CD4-positive, alpha-beta memory T cell (primary cell): Measurements from ENCODE around the gene ZNF605. TPM values are rescaled to one million over a fixed set of nuclear protein-coding genes. Genes with fewer than 3 reads are reported as not detected.
"Not testable (repeated sequence)": the region's sequence is repeated elsewhere in the genome, so short reads cannot be mapped to it uniquely, and the experiment has no call there.

Experiments
- CTCF ChIA-PET: fragments of 350-600 bp; sonication (Branson Sonifier 250); formaldehyde crosslinking; loops from one replicate; lab custom pipeline; 2021; ENCODE audit warnings: inconsistent platforms; ENCODE audit not compliant: partially characterized antibody; lab: Charles Lee
- POLR2A ChIA-PET: fragments of 350-600 bp; sonication (Branson Sonifier 250); formaldehyde crosslinking; loops from one replicate; lab custom pipeline; 2021; ENCODE audit not compliant: partially characterized antibody; lab: Charles Lee
- DNase-seq, 5 donors: peaks; one replicate each; pipeline versions ENCODE4 v3.0.0 to v3.0.0-alpha.2; 2020 to 2022; ENCODE audit warnings: mixed read lengths in 1 of 5
- H3K27ac ChIP-seq: one replicate; pipeline ENCODE4 v1.7.0; 2013; ENCODE audit warnings: low read depth, low read length
- H3K27me3 ChIP-seq: 2 replicates; pipeline ENCODE4 v1.7.0; 2013; ENCODE audit warnings: mild to moderate bottlenecking, low read length, moderate library complexity; ENCODE audit not compliant: insufficient read depth
- H3K36me3 ChIP-seq: 2 replicates; pipeline ENCODE4 v1.7.0; 2013; ENCODE audit warnings: mild to moderate bottlenecking, low read length, moderate library complexity; ENCODE audit not compliant: insufficient read depth
- H3K4me1 ChIP-seq: 2 replicates; pipeline ENCODE4 v1.7.0; 2013; ENCODE audit warnings: mild to moderate bottlenecking, low read length, moderate library complexity; ENCODE audit not compliant: insufficient read depth
- H3K4me3 ChIP-seq, 2 donors: one replicate each; pipeline ENCODE4 v1.7.0; 2013; ENCODE audit warnings: low read length in 2 of 2, mild to moderate bottlenecking in 1 of 2
- H3K9me3 ChIP-seq, 2 donors: one replicate each; pipeline ENCODE4 v1.7.0; 2013; ENCODE audit warnings: low read length in 2 of 2, control low read depth in 1 of 2; ENCODE audit not compliant: control insufficient read depth in 1 of 2
- H3K27ac Mint-ChIP-seq, 7 donors: one replicate each; pipeline ENCODE4 v1.8.0; 2020 to 2021; ENCODE audit warnings: mixed read lengths in 7 of 7, mild to moderate bottlenecking in 6 of 7, inconsistent platforms in 3 of 7, moderate library complexity in 3 of 7
- H3K27me3 Mint-ChIP-seq, 2 donors: one replicate each; pipeline ENCODE4 v1.8.0; 2020 to 2021; ENCODE audit warnings: mixed read lengths in 2 of 2
- H3K36me3 Mint-ChIP-seq, 2 donors: one replicate each; pipeline ENCODE4 v1.8.0; 2020 to 2021; ENCODE audit warnings: mixed read lengths in 2 of 2, inconsistent platforms in 1 of 2, mild to moderate bottlenecking in 1 of 2
- H3K4me1 Mint-ChIP-seq, 4 donors: one replicate each; pipeline ENCODE4 v1.8.0; 2020 to 2021; ENCODE audit warnings: mixed read lengths in 4 of 4, mild to moderate bottlenecking in 1 of 4
- H3K4me3 Mint-ChIP-seq, 8 donors: one replicate each; pipeline ENCODE4 v1.8.0; 2020 to 2021; ENCODE audit warnings: mixed read lengths in 8 of 8, mild to moderate bottlenecking in 7 of 8, moderate library complexity in 6 of 8, inconsistent platforms in 3 of 8
- H3K9me3 Mint-ChIP-seq, 8 donors: one replicate each; pipeline ENCODE4 v1.8.0; 2020 to 2021; ENCODE audit warnings: mixed read lengths in 8 of 8, mild to moderate bottlenecking in 5 of 8, inconsistent platforms in 3 of 8, moderate library complexity in 1 of 8
- intact Hi-C: fragments of 100-400 bp; cut with micrococcal nuclease; formaldehyde crosslinking; loops from one replicate; pipeline ENCODE4 v1.15.1; 2023
- polyA plus RNA-seq, 2 donors: library from polyadenylated mRNA; unstranded; fragments of 300-500 nt; fragmentation: Illumina TruSeq; gene quantifications; one replicate each; pipeline ENCODE4 v1.2.3, GENCODE V29; 2021
- total RNA-seq, 2 experiments: library from RNA; stranded (reverse); gene quantifications; one replicate each; pipeline ENCODE4 v1.2.3, GENCODE V29; 2021

The ZNF605 gene
- total RNA-seq (10 to 100 TPM; 16.5 to 17.2 TPM), polyA plus RNA-seq (1 to 10 TPM in 1 of 2 donors, under 1 TPM in 1; 0.59 to 2.1 TPM)

DNA sequence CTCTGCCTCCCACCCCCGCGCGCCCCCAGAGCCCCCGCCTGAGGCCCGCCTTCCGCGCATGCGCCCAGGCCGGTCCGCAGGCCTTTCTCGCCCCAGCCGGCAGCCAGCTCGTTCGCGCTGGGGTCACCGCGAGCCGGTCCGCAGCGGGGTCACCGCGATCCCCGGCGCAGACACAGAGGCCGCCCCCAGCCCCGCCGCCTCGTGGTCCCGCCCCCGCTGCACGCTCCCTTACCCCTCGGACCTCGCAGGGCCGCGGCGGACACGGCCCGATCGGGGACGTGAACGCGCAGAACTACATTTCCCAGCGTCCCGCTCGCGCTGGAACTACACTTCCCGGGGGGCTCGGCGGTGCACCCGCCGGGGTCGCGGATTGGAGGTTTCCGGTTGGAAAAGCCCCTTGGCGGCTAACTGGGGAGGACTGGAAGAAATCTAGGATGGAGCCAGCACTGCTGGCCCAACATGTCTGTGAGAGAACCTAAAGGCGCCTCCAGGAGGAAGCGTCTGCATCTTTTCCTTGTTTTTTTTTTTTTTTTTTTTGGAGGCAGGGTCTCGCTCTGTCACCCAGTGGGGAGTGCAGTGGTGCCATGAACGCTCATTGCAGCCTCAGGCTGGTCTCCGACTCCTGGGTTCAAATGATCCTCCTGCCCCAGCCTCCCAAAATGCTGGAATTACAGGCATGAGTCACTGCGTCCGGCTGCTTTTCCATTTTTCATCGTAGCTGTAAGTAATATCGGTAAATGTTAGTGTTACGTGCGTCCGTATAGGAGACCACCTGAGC, at the start of gene ZNF605:
Gene ZNF605, minus strand, starts transcription at position 296 of the 778 bp plus-strand sequence. CDS start 10,671 bp downstream, outside the sequence.
- POLR2A ChIA-PET = interaction anchor here (0.7 to 2.5 kb wide), 9 partner anchors 14 to 196 kb away, joined by 3 to 19 read pairs (median 3); partner anchors contain the start of genes CHFR, GOLGA3 and ZNF26
- peak; percentile 82 to 92 (median 86) for DNase-seq
- H3K27ac ChIP-seq = peak within 1 kb of the TSS; percentile 81
- no peaks in the 10 kb centered on the region for H3K36me3 ChIP-seq
- H3K9me3 ChIP-seq = peaks cover 0 to 5% of the 10 kb centered on the region in 2 donors
- no peaks in the 10 kb centered on the region for H3K27me3 ChIP-seq
- peaks cover 9 to 22% of the 10 kb centered on the region in 2 donors for H3K36me3 Mint-ChIP-seq
- H3K27me3 Mint-ChIP-seq = no peaks in the 10 kb centered on the region
- intact Hi-C loops = loop anchor here (1.0 to 2.0 kb wide), 4 partner anchors 30 to 127 kb away; partner anchors contain the start of genes GOLGA3 and ZNF26
- H3K9me3 Mint-ChIP-seq = peaks cover 0 to 5% (median 1%) of the 10 kb centered on the region in 8 donors
- CTCF ChIA-PET = interaction anchor here (0.7 to 1.3 kb wide), 3 partner anchors 30 to 67 kb away, joined by 3 to 6 read pairs (median 4); partner anchors contain the start of gene ZNF26
- peak within 1 kb of the TSS; percentile 93 to 98 (median 94) for H3K4me3 Mint-ChIP-seq
- peaks cover 20 to 40% (median 29%) of the 10 kb centered on the region in 4 donors for H3K4me1 Mint-ChIP-seq
- peaks cover 13% of the 10 kb centered on the region for H3K4me1 ChIP-seq
- peak within 1 kb of the TSS; percentile 83 to 97 (median 94) for H3K27ac Mint-ChIP-seq
- peak within 1 kb of the TSS; percentile 53 to 97 for H3K4me3 ChIP-seq

GRCh38 chr12:132998741-132999140, 42.6 kb upstream of the ZNF605 start:
- Histone ChIP-seq H3K9me3 (peaks cover 5 to 67% of the 10 kb centered on the region in 2 donors), H3K4me3 (no peak overlapping the region), H3K27ac (no peak overlapping the region), H3K27me3 (no peaks in the 10 kb centered on the region), H3K36me3 (peaks cover 21% of the 10 kb centered on the region), H3K4me1 (no peaks in the 10 kb centered on the region)
- intact Hi-C loops = no loop called here
- Mint-ChIP-seq H3K4me3 (no peak overlapping the region), H3K36me3 (peaks cover 75 to 78% of the 10 kb centered on the region in 2 donors), H3K9me3 (peaks cover 3 to 97% (median 82%) of the 10 kb centered on the region in 8 donors), H3K27ac (no peak overlapping the region), H3K27me3 (no peaks in the 10 kb centered on the region), H3K4me1 (peaks cover 6 to 18% (median 10%) of the 10 kb centered on the region in 4 donors)
- no peak for DNase-seq
- POLR2A ChIA-PET = no interaction called here
- CTCF ChIA-PET = no interaction called here

DNA sequence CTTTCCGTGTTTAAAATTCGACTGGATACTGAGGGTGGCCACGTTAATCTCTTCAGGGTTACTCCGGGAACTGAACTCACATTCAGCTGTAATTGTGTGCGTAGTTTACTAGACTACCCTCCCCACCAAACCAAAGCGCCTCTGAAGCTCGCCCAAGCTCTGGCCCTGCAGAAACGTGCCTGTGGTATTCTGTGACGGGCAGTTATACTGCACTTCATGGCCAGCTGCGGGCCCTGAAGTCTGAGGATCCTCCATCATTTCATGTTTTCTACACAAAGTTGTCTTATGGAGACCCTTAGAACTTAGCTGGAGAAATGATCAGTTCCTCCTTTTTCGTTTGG, 30.7 kb upstream of the ZNF605 start:
- H3K27me3 Mint-ChIP-seq = peaks cover 0 to 3% of the 10 kb centered on the region in 2 donors
- Histone ChIP-seq H3K27me3 (no peaks in the 10 kb centered on the region), H3K4me3 (peak overlapping the region; percentile 58 to 64), H3K4me1 (peaks cover 22% of the 10 kb centered on the region), H3K9me3 (no peaks in the 10 kb centered on the region), H3K36me3 (no peaks in the 10 kb centered on the region), H3K27ac (peak overlapping the region; percentile 77)
- H3K9me3 Mint-ChIP-seq = peaks cover 0 to 41% (median 21%) of the 10 kb centered on the region in 8 donors
- DNase-seq = no peak
- intact Hi-C loops = loop anchor here (1.0 kb wide), 8 partner anchors 27 to 194 kb away; partner anchors contain the start of genes CHFR, ZNF10, ZNF140 and ZNF268
- peak overlapping the region; percentile 78 to 97 (median 95) for H3K27ac Mint-ChIP-seq
- POLR2A ChIA-PET = interaction anchor here (0.8 to 3.7 kb wide), 11 partner anchors 10 to 276 kb away, joined by 3 to 43 read pairs (median 17); partner anchors contain the start of genes GOLGA3, PGAM5, ZNF10 and ZNF140
- H3K4me1 Mint-ChIP-seq = peaks cover 24 to 48% (median 33%) of the 10 kb centered on the region in 4 donors
- H3K36me3 Mint-ChIP-seq = peaks cover 34 to 48% of the 10 kb centered on the region in 2 donors
- CTCF ChIA-PET = interaction anchor here (1.0 to 2.9 kb wide), 3 partner anchors 195 to 218 kb away, joined by 3 to 20 read pairs (median 3); partner anchors contain the start of gene ZNF268
- peak overlapping the region; percentile 92 to 98 (median 95) for H3K4me3 Mint-ChIP-seq

DNA sequence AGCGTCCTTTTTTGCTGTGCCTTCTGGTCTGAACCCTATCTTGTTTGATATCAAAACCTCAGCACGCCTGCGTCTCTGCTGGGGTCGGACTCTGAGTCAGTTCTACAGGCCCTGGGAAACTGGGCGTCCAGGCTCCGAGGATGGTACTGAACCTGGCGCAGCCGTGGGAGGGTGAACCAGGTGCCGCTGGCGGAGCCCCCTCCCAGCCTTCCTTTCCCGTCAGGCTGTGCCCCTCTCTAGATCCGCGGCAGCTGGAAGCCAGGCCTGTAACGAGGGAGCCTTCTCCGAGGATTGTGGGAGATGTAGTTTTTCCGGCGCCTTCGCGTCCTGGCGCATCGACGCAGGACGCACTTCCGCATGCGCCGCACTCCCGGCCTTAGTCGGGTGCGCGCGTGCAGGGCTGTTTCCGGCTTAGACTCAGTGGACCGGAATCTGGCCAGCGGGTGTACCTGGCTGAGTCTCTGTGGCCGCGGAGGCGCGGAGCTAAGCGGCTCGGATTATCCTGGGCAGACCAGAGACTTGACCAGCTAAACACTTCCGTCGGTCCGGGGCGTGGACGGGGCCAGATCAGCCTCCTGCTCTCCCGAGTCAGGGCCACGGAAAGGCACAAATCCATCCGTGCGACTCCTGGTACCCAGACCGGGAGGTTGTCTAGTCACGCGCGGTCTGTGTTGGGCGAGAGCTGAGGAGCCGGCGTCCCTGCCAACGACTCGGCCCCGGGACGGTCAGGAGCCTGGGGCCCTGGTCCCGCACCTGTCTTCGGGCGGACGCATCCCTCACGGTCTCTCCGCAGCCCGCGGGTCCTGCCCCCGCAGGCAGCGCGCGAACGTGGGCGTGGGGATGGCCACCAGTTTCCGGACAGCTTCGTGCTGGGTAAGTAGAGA, 30.1 kb upstream of the ZNF605 start, which contains the start of gene ZNF26:
Gene ZNF26, plus strand, starts transcription at position 367 of the 884 bp plus-strand sequence. Its CDS starts 474 bp downstream, at position 841.
- intact Hi-C loops = loop anchor here (1.0 kb wide), 8 partner anchors 26 to 195 kb away; partner anchors contain the start of genes CHFR, ZNF10, ZNF140 and ZNF268
- ChIA-PET POLR2A (interaction anchor here (0.7 to 3.7 kb wide), 15 partner anchors 11 to 275 kb away, joined by 3 to 43 read pairs (median 7); partner anchors contain the start of genes GOLGA3, PGAM5, ZNF10 and ZNF140), CTCF (interaction anchor here (1.0 to 2.9 kb wide), 6 partner anchors 10 to 214 kb away, joined by 3 to 20 read pairs (median 4); partner anchors contain the start of genes ZNF268 and ZNF605)
- Histone ChIP-seq H3K4me1 (peaks cover 22% of the 10 kb centered on the region), H3K4me3 (peak within 1 kb of the TSS; percentile 58 to 64), H3K9me3 (no peaks in the 10 kb centered on the region), H3K27me3 (no peaks in the 10 kb centered on the region), H3K36me3 (no peaks in the 10 kb centered on the region), H3K27ac (peak within 1 kb of the TSS; percentile 77)
- DNase-seq = peak; percentile 85 to 90 (median 86)
- Mint-ChIP-seq H3K27me3 (peaks cover 0 to 3% of the 10 kb centered on the region in 2 donors), H3K4me3 (peak within 1 kb of the TSS; percentile 92 to 98 (median 95)), H3K4me1 (peaks cover 24 to 48% (median 33%) of the 10 kb centered on the region in 4 donors), H3K27ac (peak within 1 kb of the TSS; percentile 95 to 97 (median 97)), H3K36me3 (peaks cover 34 to 46% of the 10 kb centered on the region in 2 donors), H3K9me3 (peaks cover 0 to 35% (median 19%) of the 10 kb centered on the region in 8 donors)

DNA sequence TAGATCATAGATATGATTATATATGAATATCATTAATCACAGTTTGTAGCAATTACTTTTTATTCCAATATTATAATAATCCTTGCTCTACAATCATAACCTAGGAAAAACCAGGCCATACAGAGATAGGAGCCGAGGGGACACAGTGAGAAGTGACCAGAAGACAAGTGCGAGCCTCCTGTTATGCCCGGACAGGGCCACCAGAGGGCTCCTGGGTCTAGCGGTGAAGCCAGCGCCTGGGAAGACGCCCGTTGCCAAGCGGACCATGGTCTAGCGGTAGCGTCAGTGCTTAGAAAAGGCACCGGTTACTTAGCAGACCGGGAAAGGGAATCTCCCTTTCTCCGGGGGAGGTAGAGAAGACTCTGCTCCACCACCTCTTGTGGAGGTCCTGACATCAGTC, 20.8 kb upstream of the ZNF605 start:
- H3K4me1 ChIP-seq, POLR2A ChIA-PET, H3K4me3 Mint-ChIP-seq, H3K36me3 ChIP-seq, H3K4me1 Mint-ChIP-seq, H3K4me3 ChIP-seq, intact Hi-C loops, H3K27ac ChIP-seq, DNase-seq, H3K36me3 Mint-ChIP-seq, H3K9me3 ChIP-seq, H3K27me3 ChIP-seq, H3K27ac Mint-ChIP-seq: not testable (repeated sequence)
- CTCF ChIA-PET = interaction anchor here (1.1 kb wide), 1 partner anchor 9 kb away, joined by 3 read pairs; the partner anchor contains the start of gene ZNF26
- Mint-ChIP-seq H3K27me3 (peaks cover 10 to 13% of the 10 kb centered on the region in 2 donors), H3K9me3 (peaks cover 0 to 67% (median 32%) of the 10 kb centered on the region in 8 donors)

DNA sequence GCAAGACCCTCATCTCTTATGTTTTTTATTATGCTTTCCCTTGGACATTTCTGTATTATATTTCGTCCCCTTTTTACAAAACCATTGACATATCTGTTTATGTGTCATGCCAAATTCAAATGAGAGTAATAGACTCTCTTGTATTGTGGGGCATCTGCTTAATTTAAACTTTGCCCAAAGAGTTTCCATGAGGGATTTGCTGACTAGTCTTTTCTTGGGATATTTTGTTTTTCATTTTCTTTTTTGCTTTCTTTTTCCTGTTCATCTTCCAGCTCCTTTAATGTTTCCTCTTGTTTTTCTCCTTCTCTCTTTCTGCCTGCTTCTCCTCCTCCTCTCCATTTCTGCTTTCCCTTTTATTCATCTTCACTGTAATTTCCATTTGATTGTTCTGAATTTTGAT, 16.3 kb upstream of the ZNF605 start:
- no peak overlapping the region for H3K4me3 ChIP-seq
- H3K27ac ChIP-seq = no peak overlapping the region
- H3K27me3 ChIP-seq = no peaks in the 10 kb centered on the region
- no peak overlapping the region for H3K4me3 Mint-ChIP-seq
- H3K36me3 ChIP-seq = no peaks in the 10 kb centered on the region
- no peaks in the 10 kb centered on the region for H3K4me1 ChIP-seq
- intact Hi-C loops = no loop called here
- H3K27ac Mint-ChIP-seq = no peak overlapping the region
- POLR2A ChIA-PET = no interaction called here
- no peak for DNase-seq
- H3K9me3 Mint-ChIP-seq = peaks cover 0 to 49% (median 24%) of the 10 kb centered on the region in 8 donors
- peaks cover 0 to 2% of the 10 kb centered on the region in 2 donors for H3K36me3 Mint-ChIP-seq
- H3K27me3 Mint-ChIP-seq = peaks cover 7 to 9% of the 10 kb centered on the region in 2 donors
- H3K4me1 Mint-ChIP-seq = no peaks in the 10 kb centered on the region
- H3K9me3 ChIP-seq = no peaks in the 10 kb centered on the region
- CTCF ChIA-PET = interaction anchor here (1.2 kb wide), 1 partner anchor 13 kb away, joined by 3 read pairs; no protein-coding TSS in a partner anchor
